Activated gamma-delta T cell treated with anti-CD3 and anti-CD28 coated beads, Interleukin-2, amount 50 U/mL, for 16 hours (primary cell): ENCODE measurements around the gene TXNL4A.

Source experiments
- DNase-seq: peaks from one replicate; pipeline ENCODE4 v3.0.0-alpha.2; 2020; ENCODE audit warnings: low read depth

The TXNL4A gene

GRCh38 chr18:79991494-79991893 lies 3.1 kb upstream of the TXNL4A start:
- no peak for DNase-seq

GRCh38 chr18:79989195-79989497 lies 783 bp upstream of the TXNL4A start:
- DNase-seq: no peak

- DNase-seq: peak; percentile 36
Measured at GRCh38 chr18:79988071-79988450, 302 bp downstream of the TXNL4A start.

DNA sequence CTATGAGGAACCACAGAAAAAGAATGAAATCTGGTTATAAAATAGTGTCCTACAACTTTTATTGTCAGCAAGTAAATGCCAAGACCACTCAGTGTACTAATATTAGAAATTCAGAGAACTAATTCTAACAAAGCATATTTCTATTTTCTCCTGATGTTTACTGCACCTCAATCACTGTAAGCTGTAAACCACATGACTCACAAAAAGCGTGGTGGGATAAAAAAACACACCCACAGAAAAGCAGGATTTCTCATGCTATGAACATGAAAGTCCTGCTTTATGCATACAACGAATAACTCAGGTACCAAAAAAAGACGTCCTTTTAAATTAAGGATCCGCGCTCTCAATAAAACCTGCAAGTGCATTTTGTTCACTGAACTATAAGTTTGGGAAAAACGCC lies 797 bp downstream of the TXNL4A start:
- no peak for DNase-seq

DNA sequence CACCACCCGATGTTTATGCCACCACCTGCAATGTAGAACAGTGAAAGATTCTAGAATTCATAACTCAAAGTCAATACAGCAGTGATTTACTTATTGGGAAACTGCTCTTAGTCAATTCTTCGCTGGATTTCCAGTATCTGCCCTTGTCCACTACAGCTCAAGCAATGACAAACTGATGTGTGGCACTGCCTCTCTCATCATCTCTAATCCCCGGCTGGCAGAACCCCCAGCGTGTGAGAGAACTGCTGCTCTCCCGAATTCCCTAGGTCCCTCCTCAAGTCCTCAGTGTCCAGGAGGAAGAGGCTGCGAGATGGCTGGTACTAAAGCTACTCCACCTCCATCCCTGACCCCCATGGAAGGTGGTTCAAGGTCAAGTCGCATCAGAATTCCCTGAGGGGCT lies 1.6 kb downstream of the TXNL4A start:
- DNase-seq: no peak

- no peak for DNase-seq
Measured at GRCh38 chr18:79985172-79985571, 3.2 kb downstream of the TXNL4A start.

- DNase-seq: no peak
Measured at GRCh38 chr18:79983793-79984192, 4.6 kb downstream of the TXNL4A start.

- no peak for DNase-seq
Measured at GRCh38 chr18:79983253-79983652, 5.1 kb downstream of the TXNL4A start.

GRCh38 chr18:79982736-79983135 lies 5.6 kb downstream of the TXNL4A start:
- no peak for DNase-seq

- DNase-seq: no peak
Measured at GRCh38 chr18:79980585-79980984, 7.8 kb downstream of the TXNL4A start.

- no peak for DNase-seq
Measured at GRCh38 chr18:79979843-79980242, 8.5 kb downstream of the TXNL4A start.

GRCh38 chr18:79975985-79976680 lies 12.2 kb downstream of the TXNL4A start:
- DNase-seq: no peak

GRCh38 chr18:79975043-79975442 lies 13.3 kb downstream of the TXNL4A start:
- no peak for DNase-seq

- DNase-seq: no peak
Measured at GRCh38 chr18:79974025-79974654, 14.2 kb downstream of the TXNL4A start.

- DNase-seq: no peak
Measured at GRCh38 chr18:79973517-79973916, 14.8 kb downstream of the TXNL4A start.

- no peak for DNase-seq
Measured at GRCh38 chr18:79972720-79973119, 15.6 kb downstream of the TXNL4A start.

- no peak for DNase-seq
Measured at GRCh38 chr18:79971986-79972385, 16.4 kb downstream of the TXNL4A start.

GRCh38 chr18:79971211-79971952 lies 17.0 kb downstream of the TXNL4A start:
- no peak for DNase-seq

GRCh38 chr18:79970419-79971133 lies 17.8 kb downstream of the TXNL4A start:
- DNase-seq: no peak

DNA sequence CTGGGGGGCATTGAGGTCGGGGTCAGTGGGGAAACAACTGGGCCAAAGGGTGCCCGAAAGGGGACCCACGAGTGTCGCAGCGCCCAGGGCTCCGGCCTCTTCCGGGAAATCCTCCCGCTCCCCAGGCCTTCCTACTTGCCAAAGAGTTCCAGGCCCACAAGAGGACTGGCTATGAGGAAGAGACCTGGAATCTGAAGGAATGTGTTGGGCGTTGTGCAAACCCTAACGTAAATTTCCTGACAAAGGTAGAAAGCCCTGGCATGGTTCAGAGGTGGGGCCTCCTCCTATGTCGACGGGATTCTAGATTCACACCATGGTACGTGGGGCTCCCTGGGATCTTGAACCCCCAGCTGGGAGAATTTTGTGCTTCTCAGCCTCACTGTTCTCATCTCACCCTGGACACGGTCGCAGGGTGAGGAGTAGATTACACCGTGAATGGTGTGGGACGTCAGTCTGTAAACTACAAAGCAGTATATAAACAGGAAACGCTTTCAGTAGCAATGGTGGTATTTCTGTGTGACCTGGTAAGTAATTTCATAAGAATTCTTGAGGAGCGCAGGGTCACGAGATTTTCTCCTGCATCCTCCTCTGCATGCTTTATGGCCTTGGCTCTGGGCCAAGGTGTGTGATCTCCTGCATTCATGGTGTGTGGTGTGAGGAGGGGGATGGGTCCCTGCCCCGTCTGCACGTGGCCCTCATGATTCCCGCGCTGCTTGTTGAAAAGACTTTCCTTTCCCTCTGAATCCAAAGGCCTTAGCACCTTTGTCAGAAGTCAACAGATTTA lies 23.1 kb downstream of the TXNL4A start:
- DNase-seq: no peak

DNA sequence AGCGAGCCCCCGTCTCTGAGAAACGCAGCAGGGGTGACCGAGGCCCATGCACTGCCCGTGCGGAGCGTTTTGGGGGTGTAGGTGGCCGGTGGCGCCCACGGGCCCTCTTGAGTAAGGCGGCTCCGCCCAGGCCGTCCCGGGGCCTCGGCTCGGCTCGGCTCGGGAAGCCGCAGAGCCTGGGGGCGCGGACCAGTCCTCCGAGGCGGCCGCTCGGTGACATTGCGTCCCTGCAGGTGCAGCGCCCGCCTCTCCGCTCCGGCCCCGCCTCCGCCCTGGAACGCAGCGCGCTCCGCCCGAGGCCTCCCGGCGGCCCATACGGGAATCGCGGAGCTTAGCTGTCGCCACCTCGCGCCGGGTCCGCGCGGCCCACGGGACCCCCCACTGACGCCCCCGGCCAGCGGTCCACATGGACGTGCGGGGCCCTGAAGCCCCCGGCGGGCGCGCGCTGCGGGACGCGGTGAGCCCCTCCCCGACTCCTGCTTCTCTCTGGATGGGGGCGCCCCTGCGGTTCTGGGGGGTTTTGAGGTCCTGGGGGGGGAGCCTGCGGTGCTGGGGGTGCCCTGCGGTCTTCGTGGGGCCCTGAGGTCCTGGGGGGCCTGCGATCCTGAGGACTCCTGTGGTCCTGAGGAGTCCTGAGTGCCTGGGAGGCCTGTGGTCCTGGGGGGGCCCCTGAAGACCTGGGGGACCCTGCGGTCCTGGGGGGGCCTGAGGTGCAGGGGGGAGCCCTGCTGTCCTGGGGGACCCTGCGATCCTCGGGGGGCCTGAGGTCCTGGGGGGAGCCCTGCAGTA lies 23.8 kb downstream of the TXNL4A start, which contains the start of gene HSBP1L1:
Gene HSBP1L1 (plus strand): TSS at position 314 of the 789 bp plus-strand sequence. CDS start 93 bp downstream, at position 407.
- peak; percentile 38 for DNase-seq
